GM21723 (cell line): ENCODE measurements around the gene LYRM7.
"Not testable (repeated sequence)": the region's sequence is repeated elsewhere in the genome, so short reads cannot be mapped to it uniquely, and the experiment has no call there.

Source experiments
- ATAC-seq: cut with Tn5 transposase; IDR thresholded peaks from one replicate; pipeline ENCODE4 v1.9.1; 2021; ENCODE audit warnings: mild to moderate bottlenecking, moderate library complexity; ENCODE audit not compliant: unreplicated experiment

Gene LYRM7

GRCh38 chr5:131170540-131171275 lies at the start of gene LYRM7:
TSS of gene LYRM7 (plus strand) at chr5:131170944. CDS start at chr5:131171021, 77 bp downstream.
- peak; percentile 98 for ATAC-seq

DNA sequence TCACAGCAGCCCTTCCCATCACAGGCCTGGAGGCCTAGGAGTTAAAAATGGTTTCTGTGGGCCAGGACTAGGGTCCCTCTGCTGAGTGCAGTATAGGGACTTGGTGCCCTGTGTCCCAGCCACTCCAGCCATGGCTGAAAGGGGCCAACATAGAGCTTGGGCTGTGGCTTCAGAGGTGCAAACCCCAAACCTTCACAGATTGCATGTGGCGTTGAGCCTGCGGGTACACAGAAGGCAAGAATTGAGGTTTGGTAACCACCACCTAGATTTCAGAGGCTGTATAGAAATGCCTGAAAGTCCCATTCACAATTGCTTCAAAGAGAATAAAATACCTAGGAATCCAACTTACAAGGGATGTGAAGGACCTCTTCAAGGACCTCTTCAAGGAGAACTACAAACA lies 43.5 kb upstream of the LYRM7 start:
- not testable (repeated sequence) for ATAC-seq

DNA sequence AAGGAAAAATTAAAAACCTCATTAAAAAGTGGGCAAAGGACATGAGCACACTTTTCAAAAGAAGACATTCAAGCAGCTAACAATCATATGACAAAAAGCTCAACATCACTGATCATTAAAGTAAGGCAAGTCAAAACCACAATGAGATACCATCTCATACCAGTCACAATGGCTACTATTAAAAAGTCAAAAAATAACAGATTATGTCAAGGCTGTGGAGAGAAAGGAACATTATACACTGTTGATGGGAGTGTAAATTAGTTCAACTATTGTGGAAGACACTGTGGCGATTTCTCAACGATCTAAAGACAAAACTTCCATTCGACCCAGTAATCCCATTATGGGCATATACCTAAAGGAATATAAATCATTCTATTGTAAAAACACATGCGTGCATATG lies 41.4 kb upstream of the LYRM7 start:
- no peak for ATAC-seq

DNA sequence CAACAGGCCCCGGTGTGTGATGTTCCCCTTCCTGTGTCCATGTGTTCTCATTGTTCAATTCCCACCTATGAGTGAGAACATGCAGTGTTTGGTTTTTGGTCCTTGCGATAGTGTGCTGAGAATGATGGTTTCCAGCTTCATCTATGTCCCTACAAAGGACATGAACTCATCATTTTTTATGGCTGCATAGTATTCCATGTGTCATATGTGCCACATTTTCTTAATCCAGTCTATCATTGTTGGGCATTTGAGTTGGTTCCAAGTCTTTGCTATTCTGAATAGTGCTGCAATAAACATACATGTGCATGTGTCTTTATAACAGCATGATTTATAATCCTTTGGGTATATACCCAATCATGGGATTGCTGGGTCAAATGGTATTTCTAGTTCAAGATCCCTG lies 37.7 kb upstream of the LYRM7 start:
- not testable (repeated sequence) for ATAC-seq

GRCh38 chr5:131138406-131138805 lies 32.3 kb upstream of the LYRM7 start:
- ATAC-seq = not testable (repeated sequence)

DNA sequence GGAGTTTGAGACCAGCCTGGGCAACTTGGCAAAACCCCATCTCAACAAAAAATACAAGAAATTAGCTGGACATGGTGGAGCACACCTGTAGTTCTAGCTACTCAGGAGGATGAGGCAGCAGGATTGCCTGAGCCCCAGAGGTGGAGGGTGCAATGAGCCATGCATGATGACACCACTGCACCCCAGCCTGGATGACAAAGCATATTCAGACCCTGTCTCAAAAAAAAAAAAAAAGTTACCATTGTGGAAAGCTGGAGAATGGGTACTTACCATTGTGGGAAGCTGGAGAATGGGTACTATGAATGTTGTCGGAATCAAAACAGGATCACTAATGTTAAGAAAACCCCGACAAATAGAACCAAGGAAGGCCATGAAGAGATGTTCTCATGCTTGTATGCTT lies 31.4 kb upstream of the LYRM7 start:
- no peak for ATAC-seq

- ATAC-seq = no peak
These were observed 27.6 kb upstream of the LYRM7 start for GRCh38 chr5:131142970-131143617.

- no peak for ATAC-seq
These were observed 23.5 kb upstream of the LYRM7 start for GRCh38 chr5:131147258-131147657.

- no peak for ATAC-seq
These were observed 21.9 kb upstream of the LYRM7 start for GRCh38 chr5:131148835-131149234.

DNA sequence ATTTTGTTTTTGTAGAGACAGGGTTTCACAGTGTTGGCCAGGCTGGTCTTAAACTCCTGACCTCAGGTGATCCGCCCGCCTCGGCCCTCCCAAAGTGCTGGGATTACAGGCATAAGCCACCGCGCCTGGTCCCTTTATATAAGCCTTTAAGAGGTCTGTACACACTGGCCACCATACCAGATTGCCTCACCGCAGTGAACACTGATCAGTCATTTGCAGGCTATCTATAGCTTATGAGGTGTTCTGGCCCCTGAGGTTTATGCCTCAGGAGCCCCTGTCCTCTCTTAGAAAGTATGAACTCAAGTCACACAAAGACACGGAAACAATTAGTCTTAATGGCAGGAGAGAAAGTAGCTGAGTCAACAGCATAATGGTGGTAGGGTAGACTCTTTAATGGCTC lies 20.3 kb upstream of the LYRM7 start:
- ATAC-seq = no peak

DNA sequence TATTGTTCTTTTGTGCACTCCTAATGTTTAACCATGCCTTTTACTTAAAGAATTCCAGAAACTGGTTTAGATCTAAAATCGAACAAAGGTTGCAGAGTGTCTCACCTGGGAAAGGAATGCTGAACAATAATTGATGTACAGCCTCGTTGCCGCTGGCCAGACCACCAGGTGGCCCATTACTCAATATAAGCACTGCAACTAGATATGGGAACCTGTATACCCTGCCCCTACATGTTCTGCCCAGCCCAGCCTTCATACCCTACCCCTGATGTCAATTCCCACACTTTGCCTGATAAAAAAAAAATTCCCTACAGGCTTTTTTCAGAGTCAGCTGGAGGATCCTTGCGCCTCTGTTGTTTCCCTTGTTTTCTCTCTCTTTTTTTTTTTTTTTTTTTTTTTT lies 19.5 kb upstream of the LYRM7 start:
- ATAC-seq = no peak

GRCh38 chr5:131156385-131156784 lies 14.4 kb upstream of the LYRM7 start:
- ATAC-seq = no peak

- ATAC-seq = no peak
These were observed 13.8 kb upstream of the LYRM7 start for GRCh38 chr5:131156957-131157356.

GRCh38 chr5:131160134-131160533 lies 10.6 kb upstream of the LYRM7 start:
- no peak for ATAC-seq

DNA sequence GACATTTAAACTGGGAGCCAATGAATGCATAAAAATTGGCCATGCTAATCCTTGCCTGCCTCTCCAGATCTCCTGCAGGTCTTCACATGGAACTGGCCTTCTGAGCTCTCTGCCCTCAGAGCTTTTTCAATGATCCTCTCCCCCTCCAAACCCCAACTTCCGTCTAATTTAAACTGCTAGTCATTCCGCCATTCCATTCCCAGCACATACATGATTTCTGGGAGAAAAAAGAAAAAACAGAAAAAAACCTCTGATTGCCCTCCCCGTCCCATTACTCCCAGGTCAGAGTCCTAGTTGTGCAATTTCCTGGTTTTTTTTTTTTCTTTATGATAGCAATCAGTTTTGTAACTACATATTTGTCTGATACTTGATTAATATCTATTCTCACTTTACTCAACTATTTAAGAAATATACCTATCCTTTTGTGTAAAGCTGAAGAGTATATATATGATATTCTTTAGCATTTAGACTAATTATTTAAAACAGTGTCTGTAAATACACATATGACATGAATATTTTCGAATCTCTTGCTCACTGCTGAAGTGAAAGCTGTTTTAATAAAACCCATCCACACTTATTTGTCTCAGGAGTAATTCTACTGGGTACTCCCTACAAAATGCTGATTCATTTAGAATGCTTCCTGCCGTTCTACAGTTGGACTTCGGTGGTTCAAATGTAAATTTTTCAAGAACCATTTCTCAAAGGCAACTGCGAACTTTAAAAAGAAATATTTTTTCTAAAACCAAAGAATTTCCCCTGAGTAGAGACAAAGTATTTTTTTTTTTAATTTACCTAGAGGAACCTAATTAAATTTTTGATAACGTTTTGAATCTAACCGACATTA lies 7.2 kb upstream of the LYRM7 start:
- ATAC-seq = no peak

- ATAC-seq = peak; percentile 73
These were observed 6.3 kb upstream of the LYRM7 start for GRCh38 chr5:131164191-131165118.

- peak; percentile 88 for ATAC-seq
These were observed 5.5 kb upstream of the LYRM7 start, which contains the start of gene HINT1 for GRCh38 chr5:131165119-131165727. TSS of gene HINT1 (minus strand) at chr5:131165256. CDS start at chr5:131165205, 51 bp downstream.

GRCh38 chr5:131167615-131168014 lies 3.1 kb upstream of the LYRM7 start:
- ATAC-seq = no peak

- ATAC-seq = no peak
These were observed 769 bp upstream of the LYRM7 start for GRCh38 chr5:131169810-131170539.
